Progenitor cell of endocrine pancreas (in vitro differentiated cells): ENCODE data around the gene DISP3. TPM values are rescaled to one million over a fixed set of nuclear protein-coding genes. Genes with fewer than 3 reads are reported as not detected.

Source experiments
- DNase-seq: peaks from one replicate; pipeline ENCODE4 v3.0.0; 2021; ENCODE audit warnings: low spot score; ENCODE audit not compliant: unreplicated experiment
- H3K27ac Mint-ChIP-seq: 2 replicates; pipeline ENCODE4 v1.8.0; 2021; ENCODE audit warnings: mild to moderate bottlenecking, moderate library complexity, mixed read lengths
- H3K27me3 Mint-ChIP-seq: 2 replicates; pipeline ENCODE4 v1.8.0; 2021; ENCODE audit warnings: mixed read lengths
- H3K36me3 Mint-ChIP-seq: 2 replicates; pipeline ENCODE4 v1.8.0; 2022; ENCODE audit warnings: mixed read lengths; ENCODE audit not compliant: insufficient read depth
- H3K4me1 Mint-ChIP-seq: 2 replicates; pipeline ENCODE4 v1.8.0; 2021; ENCODE audit warnings: low read depth, mixed read lengths
- H3K4me3 Mint-ChIP-seq: 2 replicates; pipeline ENCODE4 v1.8.0; 2021; ENCODE audit warnings: low read depth, mild to moderate bottlenecking, moderate library complexity, mixed read lengths
- H3K9me3 Mint-ChIP-seq: 2 replicates; pipeline ENCODE4 v1.8.0; 2021; ENCODE audit warnings: low read depth, mixed read lengths
- CTCF ChIP-seq: fragments of 200-600 bp; sonication (generic); IDR thresholded peaks from one replicate; pipeline ENCODE4 v1.5.0; 2021; ENCODE audit warnings: antibody characterized with exemption, mild to moderate bottlenecking; ENCODE audit not compliant: unreplicated experiment
- total RNA-seq: library from RNA; stranded (reverse); gene quantifications from 2 replicates; pipeline ENCODE4 v1.2.1, GENCODE V29; 2021

The DISP3 gene
- total RNA-seq, 1 donor from 2014 or later, result 5.4 TPM

GRCh38 chr1:11530731-11531311 lies 51.9 kb downstream of the DISP3 start:
- no peak overlapping the region for H3K4me3 Mint-ChIP-seq
- H3K27ac Mint-ChIP-seq, result no peak overlapping the region
- no peaks in the 10 kb centered on the region for H3K27me3 Mint-ChIP-seq
- no peaks in the 10 kb centered on the region for H3K9me3 Mint-ChIP-seq
- no peaks in the 10 kb centered on the region for H3K36me3 Mint-ChIP-seq
- DNase-seq, result no peak
- H3K4me1 Mint-ChIP-seq, result no peaks in the 10 kb centered on the region
- no peak for TF ChIP-seq CTCF

GRCh38 chr1:11531314-11531870 lies 52.4 kb downstream of the DISP3 start:
- Mint-ChIP-seq H3K4me1 (no peaks in the 10 kb centered on the region), H3K27ac (no peak overlapping the region), H3K27me3 (no peaks in the 10 kb centered on the region), H3K9me3 (no peaks in the 10 kb centered on the region), H3K4me3 (no peak overlapping the region), H3K36me3 (no peaks in the 10 kb centered on the region)
- no peak for TF ChIP-seq CTCF
- DNase-seq, result no peak

- no peak overlapping the region for H3K4me3 Mint-ChIP-seq
- no peaks in the 10 kb centered on the region for H3K36me3 Mint-ChIP-seq
- no peaks in the 10 kb centered on the region for H3K27me3 Mint-ChIP-seq
- no peaks in the 10 kb centered on the region for H3K4me1 Mint-ChIP-seq
- DNase-seq, result no peak
- no peak overlapping the region for H3K27ac Mint-ChIP-seq
- TF ChIP-seq CTCF, result no peak
- H3K9me3 Mint-ChIP-seq, result no peaks in the 10 kb centered on the region
Observed at GRCh38 chr1:11531943-11532342, 53.0 kb downstream of the DISP3 start.

- no peaks in the 10 kb centered on the region for H3K36me3 Mint-ChIP-seq
- no peak for DNase-seq
- no peaks in the 10 kb centered on the region for H3K9me3 Mint-ChIP-seq
- H3K4me3 Mint-ChIP-seq, result no peak overlapping the region
- no peaks in the 10 kb centered on the region for H3K27me3 Mint-ChIP-seq
- TF ChIP-seq CTCF, result no peak
- H3K4me1 Mint-ChIP-seq, result no peaks in the 10 kb centered on the region
- H3K27ac Mint-ChIP-seq, result no peak overlapping the region
Observed at GRCh38 chr1:11533790-11534787, 55.1 kb downstream of the DISP3 start.

GRCh38 chr1:11534846-11535245 lies 55.9 kb downstream of the DISP3 start:
- no peaks in the 10 kb centered on the region for H3K4me1 Mint-ChIP-seq
- no peak overlapping the region for H3K27ac Mint-ChIP-seq
- no peak overlapping the region for H3K4me3 Mint-ChIP-seq
- TF ChIP-seq CTCF, result no peak
- H3K36me3 Mint-ChIP-seq, result no peaks in the 10 kb centered on the region
- DNase-seq, result no peak
- no peaks in the 10 kb centered on the region for H3K9me3 Mint-ChIP-seq
- no peaks in the 10 kb centered on the region for H3K27me3 Mint-ChIP-seq
